GM18502 (cell line): ENCODE data around the gene NAALADL2.

Experiments
- ATAC-seq: cut with Tn5 transposase; IDR thresholded peaks from one replicate; pipeline ENCODE4 v1.9.1; 2021; ENCODE audit warnings: mild to moderate bottlenecking; ENCODE audit not compliant: unreplicated experiment, poor library complexity

NAALADL2 gene

GRCh38 chr3:175857666-175858270, 998.6 kb downstream of the NAALADL2 start:
- no peak for ATAC-seq
